ENCODE results near the gene WDR4.
"Not testable (repeated sequence)": the region's sequence is repeated elsewhere in the genome, so short reads cannot be mapped to it uniquely, and the experiment has no call there.

Gene WDR4

GRCh38 chr21:42875811-42876210, 3.5 kb downstream of the WDR4 start:
- not testable (repeated sequence) for DNase-seq (ENCODE audit: low read depth)

GRCh38 chr21:42873096-42873495, 6.2 kb downstream of the WDR4 start:
- DNase-seq (ENCODE audit: low read depth): no peak

GRCh38 chr21:42868196-42868595, 11.1 kb downstream of the WDR4 start:
- no peak for DNase-seq (ENCODE audit: low read depth)

- no peak for DNase-seq (ENCODE audit: low read depth)
These were observed 13.6 kb downstream of the WDR4 start for GRCh38 chr21:42865776-42866160.

- no peak for DNase-seq (ENCODE audit: low read depth)
These were observed 14.2 kb downstream of the WDR4 start for GRCh38 chr21:42864815-42865775.

- no peak for DNase-seq (ENCODE audit: low read depth)
These were observed 15.1 kb downstream of the WDR4 start for GRCh38 chr21:42864286-42864685.

- no peak for DNase-seq (ENCODE audit: low read depth)
These were observed 15.9 kb downstream of the WDR4 start for GRCh38 chr21:42863504-42863870.

- no peak for DNase-seq (ENCODE audit: low read depth)
These were observed 16.4 kb downstream of the WDR4 start for GRCh38 chr21:42862774-42863503.

- no peak for DNase-seq (ENCODE audit: low read depth)
These were observed 17.4 kb downstream of the WDR4 start for GRCh38 chr21:42861848-42862400.

GRCh38 chr21:42861311-42861847, 18.0 kb downstream of the WDR4 start:
- DNase-seq (ENCODE audit: low read depth): no peak

GRCh38 chr21:42860345-42860744, 19.0 kb downstream of the WDR4 start:
- DNase-seq (ENCODE audit: low read depth): no peak

GRCh38 chr21:42859891-42860230, 19.5 kb downstream of the WDR4 start:
- DNase-seq (ENCODE audit: low read depth): no peak

GRCh38 chr21:42858957-42859890, 20.1 kb downstream of the WDR4 start:
- no peak for DNase-seq (ENCODE audit: low read depth)

- no peak for DNase-seq (ENCODE audit: low read depth)
These were observed 21.0 kb downstream of the WDR4 start for GRCh38 chr21:42858185-42858847.

GRCh38 chr21:42857216-42857615, 22.1 kb downstream of the WDR4 start:
- no peak for DNase-seq (ENCODE audit: low read depth)

- DNase-seq (ENCODE audit: low read depth): no peak
These were observed 23.4 kb downstream of the WDR4 start for GRCh38 chr21:42855937-42856335.

- no peak for DNase-seq (ENCODE audit: low read depth)
These were observed 24.0 kb downstream of the WDR4 start for GRCh38 chr21:42855171-42855936.

GRCh38 chr21:42854246-42855010, 24.9 kb downstream of the WDR4 start:
- DNase-seq (ENCODE audit: low read depth): no peak

- DNase-seq (ENCODE audit: low read depth): no peak
These were observed 25.7 kb downstream of the WDR4 start for GRCh38 chr21:42853621-42854020.
